H1 (cell line): ENCODE data around the gene ZNF184. TPM values are rescaled to one million over a fixed set of nuclear protein-coding genes. Genes with fewer than 3 reads are reported as not detected.

ENCODE experiments used
- CBX8 ChIP-seq: fragments of 300-800, 300-1000 bp; sonication (generic); IDR thresholded peaks from 2 replicates; pipeline ENCODE4 v1.7.1; 2016; ENCODE audit warnings: low read depth, low read length, borderline replicate concordance
- POU5F1 ChIP-seq: IDR thresholded peaks from 2 replicates; pipeline ENCODE4 v1.6.1; 2011; ENCODE audit warnings: low read depth, mild to moderate bottlenecking, low read length, moderate library complexity
- polyA plus RNA-seq, 7 experiments: library from polyadenylated mRNA; depleted of rRNA in 3 of 7; stranded (reverse) in 5 of 7; unstranded in 2 of 7; fragments of >200 nt in 5 of 7; fragments of 200-250 nt in 2 of 7; gene quantifications; 1 replicate in 5 of 7; 2 replicates in 1 of 7; 4 replicates in 1 of 7; pipeline versions ENCODE4 v1.2.1 to v1.2.3, GENCODE V29; 2011 to 2013; ENCODE audit warnings: missing spikeins in 2 of 7, mixed read lengths in 2 of 7
- total RNA-seq: library from RNA; stranded (reverse); fragmentation: NEBNext Ultra II Directional; extraction: Animal tissue kit (Norgen Biotek cat#: 25700); gene quantifications from 2 replicates; pipeline ENCODE4 v1.2.1, GENCODE V29; 2021

The ZNF184 gene
- total and polyA plus RNA-seq, 2 of the 8 experiments (the other 6 are each of a cell fraction or from before 2014, with no cell fraction given), result 1.9 to 12.3 TPM

- no peak for TF ChIP-seq POU5F1
- TF ChIP-seq CBX8, result no peak
These were observed 3.2 kb upstream of the ZNF184 start (continued) for GRCh38 chr6:27476090-27476489.
